ACHN (cell line): ENCODE measurements around the gene NME7.
"Not testable (repeated sequence)": the region's sequence is repeated elsewhere in the genome, so short reads cannot be mapped to it uniquely, and the experiment has no call there.

Experiments
- DNase-seq: peaks from one replicate; pipeline ENCODE4 v3.0.0-alpha.2; 2015
- in situ Hi-C: cut with HindIII; loops from 2 replicates; pipeline ENCODE4 v1.10.0; 2017; ENCODE audit warnings: low sequenced_read_pairs, low pct_ligation_motif_present, low pct_unique_long_range_greater_than_20kb

Gene NME7, protein sequence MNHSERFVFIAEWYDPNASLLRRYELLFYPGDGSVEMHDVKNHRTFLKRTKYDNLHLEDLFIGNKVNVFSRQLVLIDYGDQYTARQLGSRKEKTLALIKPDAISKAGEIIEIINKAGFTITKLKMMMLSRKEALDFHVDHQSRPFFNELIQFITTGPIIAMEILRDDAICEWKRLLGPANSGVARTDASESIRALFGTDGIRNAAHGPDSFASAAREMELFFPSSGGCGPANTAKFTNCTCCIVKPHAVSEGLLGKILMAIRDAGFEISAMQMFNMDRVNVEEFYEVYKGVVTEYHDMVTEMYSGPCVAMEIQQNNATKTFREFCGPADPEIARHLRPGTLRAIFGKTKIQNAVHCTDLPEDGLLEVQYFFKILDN

DNA sequence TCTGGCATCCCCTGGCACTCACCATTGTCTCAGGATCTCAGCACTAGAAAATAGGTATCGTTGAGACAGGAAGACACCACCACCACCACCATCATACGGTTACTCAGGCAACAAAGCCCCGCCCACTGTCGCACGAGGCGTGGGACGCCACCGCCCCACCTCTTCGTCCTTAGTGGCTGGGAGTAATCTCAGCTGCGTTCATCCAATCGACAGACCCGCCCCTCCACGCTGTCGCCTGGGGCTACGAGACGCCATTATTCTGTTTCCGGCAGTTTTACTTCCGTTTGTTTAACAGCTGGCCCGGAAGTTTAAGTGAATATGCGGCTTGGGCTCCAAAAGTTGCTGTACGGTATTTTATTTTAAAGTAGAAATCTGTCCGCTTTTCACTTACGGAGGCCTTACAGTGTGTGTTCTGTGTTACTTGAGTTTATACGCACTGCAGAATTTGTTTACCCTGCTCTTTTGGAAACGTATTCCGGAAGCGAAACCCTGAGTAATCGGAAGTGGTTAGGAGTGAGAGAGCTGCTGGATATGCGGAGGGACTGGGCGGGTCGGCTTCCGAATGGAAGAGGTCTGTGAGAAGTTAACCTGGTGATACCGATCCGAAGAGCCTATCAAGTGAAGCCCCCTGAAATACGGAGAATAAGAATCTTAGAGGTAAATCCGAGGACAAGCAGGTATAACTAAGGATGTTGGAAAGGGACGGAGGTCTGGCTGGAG, at the start of gene NME7, which contains the start of gene BLZF1:
NME7 (minus strand) TSS at position 112 of the 720 bp plus-strand sequence; CDS start at position 25, 87 bp downstream.
BLZF1 (plus strand) TSS at position 510 of the 720 bp plus-strand sequence. CDS start 1,328 bp downstream, outside the sequence.
- DNase-seq = peak; percentile 99
- in situ Hi-C loops = no loop called here

DNA sequence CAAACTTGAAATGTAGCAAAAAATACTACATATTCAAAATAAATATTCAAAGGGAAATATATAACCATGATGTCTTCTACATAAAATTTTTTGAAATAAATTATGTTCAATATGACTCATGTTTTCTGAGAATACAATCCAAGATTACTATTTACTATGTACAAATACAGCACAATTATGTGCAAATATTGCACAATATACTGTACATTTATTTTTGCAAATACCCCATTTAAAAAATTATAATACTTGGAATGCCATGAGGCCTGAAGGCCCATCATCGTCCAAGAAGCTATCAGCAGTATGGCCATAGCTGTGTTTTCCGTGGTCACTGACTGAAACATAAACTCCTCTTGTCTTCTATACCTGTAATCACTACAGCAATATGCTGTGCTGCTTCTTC, 47.4 kb upstream of the NME7 start:
- in situ Hi-C loops = no loop called here

DNA sequence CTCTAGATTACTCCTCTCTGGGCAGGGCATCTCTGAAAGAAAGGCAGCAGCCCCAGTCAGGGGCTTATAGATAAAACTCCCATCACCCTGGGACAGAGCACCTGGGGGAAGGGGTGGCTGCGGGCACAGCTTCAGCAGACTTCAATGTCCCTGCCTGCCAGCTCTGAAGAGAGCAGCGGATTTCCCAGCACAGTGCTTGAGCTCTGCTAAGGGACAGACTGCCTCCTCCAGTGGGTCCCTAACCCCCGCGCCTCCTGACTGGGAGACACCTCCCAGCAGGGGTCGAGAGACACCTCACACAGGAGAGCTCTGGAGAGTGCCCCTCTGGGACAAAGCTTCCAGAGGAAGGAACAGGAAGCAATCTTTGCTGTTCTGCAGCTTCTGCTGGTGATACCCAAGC, 40.7 kb upstream of the NME7 start:
- DNase-seq, in situ Hi-C loops: not testable (repeated sequence)

More for the DNA sequence above, 47.4 kb upstream of the NME7 start:
- DNase-seq = no peak

DNA sequence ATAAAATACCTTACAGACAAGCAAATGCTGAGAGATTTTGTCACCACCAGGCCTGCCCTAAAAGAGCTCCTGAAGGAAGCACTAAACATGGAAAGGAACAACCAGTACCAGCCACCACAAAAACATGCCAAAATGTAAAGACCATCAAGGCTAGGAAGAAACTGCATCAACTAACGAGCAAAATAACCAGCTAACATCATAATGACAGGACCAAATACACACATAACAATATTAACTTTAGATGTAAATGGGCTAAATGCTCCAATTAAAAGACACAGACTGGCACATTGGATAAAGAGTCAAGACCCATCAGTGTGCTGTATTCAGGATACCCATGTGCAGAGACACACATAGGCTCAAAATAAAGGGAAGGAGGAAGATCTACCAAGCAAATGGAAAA, 35.0 kb upstream of the NME7 start:
- in situ Hi-C loops, DNase-seq: not testable (repeated sequence)

DNA sequence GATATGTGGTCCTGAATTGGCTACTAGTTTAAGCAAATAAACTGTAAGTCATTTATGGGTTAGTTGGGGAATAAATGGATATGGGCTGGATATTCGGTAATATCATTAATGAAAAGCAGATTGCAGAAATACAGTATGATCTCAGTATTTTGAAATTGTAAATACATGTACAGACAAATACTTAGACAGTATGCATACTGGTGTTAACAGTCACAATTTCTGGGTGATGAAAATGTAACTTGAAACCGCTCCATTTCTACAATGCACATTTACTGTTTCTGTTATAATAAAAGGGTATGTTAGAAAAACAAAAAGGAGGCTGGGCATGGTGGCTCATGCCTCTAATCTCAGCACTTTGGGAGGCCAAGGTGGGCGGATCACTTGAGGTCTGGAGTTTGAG, 28.4 kb upstream of the NME7 start:
- no peak for DNase-seq
- in situ Hi-C loops = no loop called here

DNA sequence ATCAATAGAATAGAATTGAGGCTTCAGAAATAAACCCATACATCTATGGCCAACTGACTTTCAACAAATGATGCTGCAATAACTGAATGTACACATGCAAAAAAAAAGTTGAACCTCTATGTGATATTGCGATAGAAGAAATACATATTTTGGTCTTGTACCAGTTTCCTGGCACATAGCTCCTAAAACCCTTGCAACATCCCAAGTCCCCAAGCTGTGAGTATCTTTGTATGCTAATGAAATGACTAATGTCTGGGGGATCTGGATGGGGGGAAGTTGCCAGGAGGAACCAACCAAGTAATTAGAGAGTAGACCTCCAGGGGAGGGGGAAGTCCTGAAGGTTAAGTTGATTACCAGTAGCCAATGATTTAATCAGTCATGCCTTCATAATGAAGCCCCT, 24.8 kb upstream of the NME7 start:
- in situ Hi-C loops = no loop called here
- no peak for DNase-seq

DNA sequence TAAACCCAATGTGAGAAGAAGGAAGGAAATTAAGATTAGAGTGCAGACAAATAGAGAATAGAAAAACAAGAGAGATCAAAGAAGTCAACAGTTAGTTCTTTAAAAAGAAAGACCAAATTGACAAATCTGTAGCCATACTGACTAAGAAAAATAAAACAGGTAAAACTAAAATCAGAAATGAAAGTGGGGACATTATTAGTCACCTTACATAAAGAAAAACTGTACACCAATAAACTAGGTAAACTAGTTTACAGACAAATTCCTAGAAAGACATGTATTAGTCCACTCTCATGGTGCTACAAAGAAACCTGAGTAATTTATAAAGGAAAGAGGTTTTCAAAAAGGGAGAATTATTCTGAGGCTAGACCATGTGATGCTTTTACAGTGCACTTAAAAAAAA, 22.7 kb upstream of the NME7 start:
- DNase-seq = no peak
- in situ Hi-C loops = no loop called here

DNA sequence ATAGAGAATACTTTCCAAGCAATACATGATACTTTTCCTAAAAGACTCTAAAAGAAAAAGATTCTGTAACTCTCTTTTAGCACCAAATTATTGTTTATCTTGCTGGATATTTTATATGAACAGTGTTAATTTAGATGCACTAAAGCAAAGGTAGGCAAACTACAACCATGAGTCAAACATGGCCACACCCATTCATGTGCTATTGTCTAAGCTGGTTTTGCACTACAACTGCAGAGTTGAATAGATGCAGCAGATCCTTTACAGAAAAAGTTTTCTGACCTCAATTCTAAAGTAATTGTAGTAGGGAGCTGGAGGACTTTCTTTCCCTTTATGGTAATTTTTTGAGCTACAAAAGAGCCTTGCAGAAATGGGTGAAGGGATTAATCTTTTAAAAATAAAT, 19.8 kb upstream of the NME7 start:
- in situ Hi-C loops = no loop called here
- no peak for DNase-seq

DNA sequence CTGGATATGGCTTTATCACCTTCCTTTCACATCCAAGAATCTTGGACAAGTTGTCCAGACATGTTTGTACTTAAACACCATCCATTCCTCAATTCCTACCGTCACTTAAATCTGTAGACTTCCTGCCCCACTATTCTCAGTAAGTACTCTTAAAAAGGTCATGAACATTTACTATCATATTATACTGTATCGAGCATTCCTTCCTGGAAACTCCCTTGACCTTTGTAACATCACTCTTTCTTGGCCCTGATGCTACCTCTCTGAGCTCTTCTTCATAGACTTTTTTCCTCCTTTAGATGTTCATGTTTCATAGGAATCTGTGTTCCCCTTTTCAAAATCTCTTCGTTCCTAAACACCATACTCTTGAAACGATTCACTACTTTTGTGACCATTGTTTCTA, 15.9 kb upstream of the NME7 start:
- in situ Hi-C loops = no loop called here
- DNase-seq = no peak

DNA sequence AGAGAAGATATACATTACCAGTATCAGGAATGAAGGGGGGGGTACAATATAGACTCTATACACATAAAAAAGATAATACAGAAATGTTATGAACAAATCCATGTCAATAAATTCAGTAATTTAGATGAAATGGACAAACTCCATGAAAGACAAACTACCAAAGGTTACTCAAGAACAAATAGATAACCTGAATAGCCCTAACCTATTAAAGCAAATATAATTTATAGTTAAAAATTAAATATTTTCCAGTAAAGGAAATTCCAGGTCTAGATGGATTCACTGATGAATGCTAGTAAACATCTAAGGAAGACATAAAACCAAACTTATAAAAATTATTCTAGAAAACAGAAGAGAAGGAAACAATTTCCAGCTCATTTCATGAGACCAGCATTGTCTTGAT, 13.6 kb upstream of the NME7 start:
- in situ Hi-C loops = no loop called here
- no peak for DNase-seq

DNA sequence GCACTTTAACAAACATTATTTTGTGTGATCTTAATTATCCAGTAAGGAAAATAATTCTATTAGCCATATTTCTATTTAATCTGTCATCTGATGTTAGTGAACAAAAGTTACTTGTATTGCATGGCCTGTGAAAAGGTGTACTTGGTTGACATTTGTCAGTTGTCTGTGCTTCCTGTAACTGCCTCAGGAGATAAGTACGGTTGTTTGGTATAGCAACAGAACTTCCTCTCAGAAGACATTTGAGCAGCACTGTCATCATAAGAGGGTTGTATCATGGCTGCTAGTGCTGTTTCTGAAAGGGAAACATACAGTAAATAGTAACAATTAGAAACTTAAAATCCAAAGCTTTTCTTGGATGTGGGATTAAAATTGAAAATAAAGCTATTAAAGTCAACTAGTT, 3.8 kb upstream of the NME7 start:
- DNase-seq = no peak
- in situ Hi-C loops = no loop called here

DNA sequence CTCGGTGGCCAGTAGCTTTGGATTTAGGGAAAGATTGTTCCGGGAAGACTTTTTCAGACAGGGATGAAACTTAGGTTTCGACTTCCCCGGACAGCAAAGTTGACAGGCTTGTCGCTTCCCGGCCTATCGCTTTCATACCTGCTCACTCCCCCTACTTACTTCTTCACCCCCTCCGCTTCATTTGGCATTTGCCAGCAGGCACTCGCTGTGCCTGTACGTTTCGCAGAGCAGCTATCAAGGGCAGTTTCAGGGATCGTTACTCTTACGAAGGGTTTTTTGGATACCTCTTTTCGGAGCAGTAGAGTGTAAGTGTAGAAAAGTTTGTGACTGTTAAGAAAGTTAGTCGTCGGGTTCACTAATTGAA, 791 bp upstream of the NME7 start:
- peak; percentile 25 for DNase-seq
- in situ Hi-C loops = no loop called here

DNA sequence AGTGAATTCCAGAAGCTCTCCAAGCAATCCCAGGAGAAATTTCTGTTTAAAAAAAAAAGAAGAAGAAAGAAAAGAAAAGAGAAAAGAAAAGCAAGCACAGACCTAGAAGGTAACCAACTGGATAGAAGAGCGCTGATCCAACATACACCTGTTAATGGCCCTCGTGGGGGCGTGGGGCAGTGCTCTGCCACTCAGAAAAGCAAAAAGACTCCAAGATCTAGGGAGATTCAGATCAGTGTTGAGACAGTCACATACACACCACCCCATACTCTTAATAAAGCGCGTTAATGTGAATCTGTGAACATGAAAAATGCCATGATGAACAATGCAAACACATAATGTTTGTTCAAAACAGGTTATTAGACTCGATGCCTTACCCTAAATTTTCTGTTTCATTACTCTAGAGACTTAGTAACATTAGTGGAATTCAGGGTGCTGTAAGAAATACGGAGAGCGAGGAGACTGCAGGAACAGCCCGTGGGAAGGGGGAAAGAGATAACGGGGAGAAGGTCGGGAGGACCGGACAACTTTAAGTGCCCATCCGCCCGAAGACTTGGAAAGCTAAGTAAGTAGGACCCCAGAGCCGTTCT, 406 bp downstream of the NME7 start:
- DNase-seq = no peak
- in situ Hi-C loops = no loop called here

DNA sequence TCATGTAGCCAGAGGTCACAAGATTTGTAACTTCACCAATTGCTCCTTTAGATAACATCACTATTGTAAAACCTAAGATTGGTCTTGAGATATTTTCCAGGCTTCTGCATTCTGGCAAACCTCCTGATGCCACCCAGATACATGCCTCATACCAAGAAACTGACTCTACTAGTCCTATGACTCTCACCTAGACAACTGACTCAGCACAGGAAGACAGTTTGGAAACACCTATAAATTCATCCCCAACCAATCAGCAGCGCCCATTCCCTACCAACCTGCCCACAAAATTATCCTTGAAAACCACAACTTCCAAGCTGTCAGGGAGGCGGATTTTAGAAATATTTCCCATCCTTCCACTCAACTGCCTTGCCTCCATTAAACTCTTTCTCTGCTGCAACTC, 2.6 kb downstream of the NME7 start:
- in situ Hi-C loops = no loop called here

DNA sequence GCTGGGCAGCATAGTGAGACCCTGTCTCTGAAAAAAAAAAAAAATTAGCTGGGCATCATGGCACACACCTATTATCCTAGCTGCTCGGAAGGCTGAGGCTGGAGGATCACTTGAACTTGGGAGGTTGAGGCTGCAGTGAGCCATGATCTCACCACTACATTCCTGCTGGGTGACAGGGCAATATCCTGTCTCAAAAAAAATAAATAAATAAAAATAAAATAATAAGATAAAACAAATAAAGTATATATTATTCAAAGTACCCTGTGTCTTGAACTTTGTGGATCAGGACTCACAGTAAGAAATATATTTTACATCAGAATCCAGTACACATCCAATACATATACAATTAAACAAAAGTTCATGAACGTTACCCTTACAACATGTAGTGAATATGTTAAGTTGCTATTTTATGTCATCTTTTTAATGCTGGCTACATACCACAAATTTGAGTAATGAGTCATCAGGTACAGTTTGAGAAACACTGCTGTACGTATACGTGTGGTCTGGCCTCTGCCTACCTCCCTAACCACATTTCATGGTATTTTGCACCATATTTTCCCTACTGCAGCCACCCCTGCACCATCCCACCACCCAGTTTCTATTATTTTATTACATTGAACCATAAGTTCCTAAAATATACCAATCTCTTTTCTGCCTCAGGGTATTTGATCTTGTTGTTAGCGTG, 4.4 kb downstream of the NME7 start:
- DNase-seq = peak; percentile 60
- in situ Hi-C loops = no loop called here

More for the DNA sequence above, 2.6 kb downstream of the NME7 start:
- DNase-seq = no peak

DNA sequence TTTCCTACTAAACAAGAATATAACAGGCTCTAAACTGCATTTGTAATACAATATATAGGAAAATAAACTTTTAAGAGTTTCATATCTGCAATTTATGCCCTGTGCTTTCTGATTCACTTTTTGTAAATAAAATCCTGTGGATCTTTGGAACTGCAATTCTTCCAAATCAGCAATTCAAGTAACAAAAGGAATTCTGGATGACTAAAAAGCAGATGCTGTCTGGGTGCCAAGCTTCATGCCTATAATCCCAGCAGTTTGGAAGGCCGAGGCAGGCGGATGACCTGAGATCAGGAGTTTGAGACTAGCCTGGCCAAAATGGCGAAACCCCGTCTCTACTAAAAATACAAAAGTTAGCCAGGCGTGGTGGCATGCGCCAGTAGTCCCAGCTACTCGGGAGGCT, 6.3 kb downstream of the NME7 start:
- DNase-seq = no peak
- in situ Hi-C loops = no loop called here

DNA sequence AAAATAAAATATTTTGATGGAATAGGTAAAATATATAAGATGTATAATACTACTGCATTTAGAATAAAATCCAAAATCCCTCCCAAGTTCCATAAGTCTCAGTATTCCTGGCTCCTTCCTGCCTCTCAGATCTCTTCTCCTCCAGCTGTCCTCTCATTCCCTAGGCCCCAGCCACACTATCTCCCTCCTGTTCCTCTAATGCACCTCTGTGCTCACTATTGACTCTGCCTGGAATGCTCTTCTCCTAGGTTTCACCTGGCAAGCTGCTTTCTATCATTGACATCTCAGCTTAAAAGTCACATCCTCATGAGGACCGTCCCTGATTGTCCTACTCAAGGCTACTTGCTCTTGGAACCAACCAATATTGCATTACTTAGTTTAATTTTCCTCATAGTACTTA, 7.2 kb downstream of the NME7 start:
- in situ Hi-C loops = no loop called here

DNA sequence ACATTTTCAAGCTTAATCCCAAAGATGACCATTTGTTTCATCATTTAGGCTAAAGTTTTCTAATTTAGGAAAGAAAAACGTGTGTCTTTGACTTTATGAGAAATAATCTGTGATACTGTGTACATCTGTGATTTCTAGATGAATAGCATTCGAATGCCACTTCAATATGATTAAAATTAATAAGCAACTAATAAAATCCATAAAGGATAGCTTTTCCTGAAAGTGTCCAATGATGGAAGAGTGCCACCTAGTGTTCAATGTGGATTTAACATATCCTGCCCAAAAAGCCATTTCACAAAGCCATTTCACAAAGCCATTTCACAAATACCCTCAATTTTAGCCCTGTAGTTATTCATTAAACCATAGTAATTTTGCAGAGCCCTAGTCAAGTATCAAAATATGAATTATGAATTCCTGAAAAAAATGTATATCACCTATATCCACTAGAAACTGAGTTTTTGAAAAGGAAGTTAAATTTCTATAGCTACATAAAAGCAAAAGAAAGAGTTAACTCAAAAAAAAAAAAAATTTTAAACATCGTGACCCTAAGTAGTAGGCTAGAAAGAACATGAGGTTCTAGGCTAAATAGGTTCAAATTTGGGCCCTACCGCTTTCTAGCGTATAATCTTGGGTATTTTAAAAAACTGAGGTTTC, 19.1 kb downstream of the NME7 start:
- peak; percentile 64 for DNase-seq
- in situ Hi-C loops = no loop called here

More for the DNA sequence above, 7.2 kb downstream of the NME7 start:
- no peak for DNase-seq
